HepG2 (cell line): ENCODE results near the gene TDRD9. TPM values are rescaled to one million over a fixed set of nuclear protein-coding genes. Genes with fewer than 3 reads are reported as not detected.

Experiments used
- CCDC6 ChIP-seq: sonication (generic); formaldehyde crosslinking; IDR thresholded peaks from 2 replicates; pipeline ENCODE4 v1.8.1; 2022; ENCODE audit warnings: mild to moderate bottlenecking, missing genetic modification reagents, moderate library complexity
- CSRNP1 ChIP-seq: sonication (generic); formaldehyde crosslinking; IDR thresholded peaks from 2 replicates; pipeline ENCODE4 v1.8.1; 2023; ENCODE audit warnings: mild to moderate bottlenecking, missing genetic modification reagents
- FLYWCH1 ChIP-seq: sonication (generic); formaldehyde crosslinking; IDR thresholded peaks from 2 replicates; pipeline ENCODE4 v1.8.1; 2023; ENCODE audit warnings: mild to moderate bottlenecking, missing genetic modification reagents
- HNF4A ChIP-seq: sonication (generic); formaldehyde crosslinking; IDR thresholded peaks from 2 replicates; pipeline ENCODE4 v1.4.0; 2020; ENCODE audit warnings: missing genetic modification reagents
- KLF16 ChIP-seq, 2 experiments: sonication (generic) in 1 of 2; formaldehyde crosslinking in 1 of 2; IDR thresholded peaks; 2 replicates each; pipeline versions ENCODE4 v1.6.1 to v1.8.0; 2016 to 2023; ENCODE audit warnings: missing genetic modification reagents in 2 of 2, missing compliant biosample characterization in 1 of 2
- KMT2B ChIP-seq: IDR thresholded peaks from 2 replicates; pipeline ENCODE4 v1.6.1; 2016; ENCODE audit warnings: missing genetic modification reagents, missing compliant biosample characterization
- NCOA5 ChIP-seq: sonication (generic); formaldehyde crosslinking; IDR thresholded peaks from 2 replicates; pipeline ENCODE4 v1.4.0; 2020; ENCODE audit warnings: missing genetic modification reagents
- TCF7L2 ChIP-seq: IDR thresholded peaks from 2 replicates; pipeline ENCODE4 v1.6.1; 2011; ENCODE audit warnings: mild to moderate bottlenecking, low read depth, low read length, moderate library complexity
- TIGD3 ChIP-seq: sonication (generic); formaldehyde crosslinking; IDR thresholded peaks from 2 replicates; pipeline ENCODE4 v1.5.1; 2020; ENCODE audit warnings: mild to moderate bottlenecking, missing genetic modification reagents, borderline replicate concordance
- TOE1 ChIP-seq: sonication (generic); formaldehyde crosslinking; IDR thresholded peaks from 2 replicates; pipeline ENCODE4 v1.4.0; 2020; ENCODE audit warnings: mild to moderate bottlenecking, missing genetic modification reagents
- ZBTB46 ChIP-seq: sonication (generic); formaldehyde crosslinking; IDR thresholded peaks from 2 replicates; pipeline ENCODE4 v1.4.0; 2020; ENCODE audit warnings: mild to moderate bottlenecking, missing genetic modification reagents, borderline replicate concordance
- ZNF407 ChIP-seq: sonication (generic); formaldehyde crosslinking; IDR thresholded peaks from one replicate; pipeline ENCODE4 v1.5.1; 2020; ENCODE audit warnings: mild to moderate bottlenecking, missing genetic modification reagents; ENCODE audit errors: not compliant biosample characterization
- ZNF549 ChIP-seq: sonication (generic); formaldehyde crosslinking; IDR thresholded peaks from 2 replicates; pipeline ENCODE4 v1.5.0; 2020; ENCODE audit warnings: missing genetic modification reagents
- ZNF775 ChIP-seq: sonication (generic); formaldehyde crosslinking; IDR thresholded peaks from 2 replicates; pipeline ENCODE4 v1.4.0; 2020; ENCODE audit warnings: missing genetic modification reagents, mild to moderate bottlenecking, moderate library complexity, borderline replicate concordance
- ZNF850 ChIP-seq: sonication (generic); formaldehyde crosslinking; conservative IDR thresholded peaks from 2 replicates; pipeline ENCODE4 v1.9.0; 2021; ENCODE audit warnings: mild to moderate bottlenecking, missing genetic modification reagents
- polyA plus RNA-seq, 8 experiments: library from polyadenylated mRNA; depleted of rRNA in 3 of 8; stranded (reverse) in 7 of 8; unstranded in 1 of 8; fragments of >200 nt; fragmentation: Illumina TruSeq in 4 of 8; extraction: Trizol in 4 of 8; gene quantifications; 2 replicates each; pipeline versions ENCODE4 v1.2.1 to v1.2.3, GENCODE V29; 2011 to 2016; ENCODE audit warnings: low read depth in 4 of 8, missing spikeins in 1 of 8, mixed read lengths in 1 of 8; ENCODE audit not compliant: insufficient read depth in 1 of 8
- total RNA-seq, 5 experiments: library from RNA; depleted of rRNA; stranded (reverse); fragments of >200 nt; fragmentation: Illumina TruSeq; extraction: Trizol; gene quantifications; 2 replicates each; pipeline ENCODE4 v1.2.3, GENCODE V29; 2016; ENCODE audit warnings: low read depth in 1 of 5

Gene TDRD9
- total and polyA plus RNA-seq, 2 of the 13 experiments (the other 11 are each of a cell fraction or from before 2014, with no cell fraction given): not detected

- TF ChIP-seq TCF7L2 (no peak), ZNF407 (CRISPR knock-in tag) (no peak), TOE1 (CRISPR knock-in tag) (no peak), KMT2B (CRISPR knock-in tag) (peak; percentile 26; the same call in 1 of the 2 replicates), TIGD3 (CRISPR knock-in tag) (0 out of 2 replicates have a peak, but pooled peaks have one; percentile 63), HNF4A (CRISPR knock-in tag) (0 out of 2 replicates have a peak, but pooled peaks have one; percentile 6), KLF16 (CRISPR knock-in tag; IDR thresholded peaks at IDR 0.05) (no peak), NCOA5 (CRISPR knock-in tag) (no peak), ZBTB46 (CRISPR knock-in tag) (peak; percentile 49; the same call in 1 of the 2 replicates), CCDC6 (CRISPR knock-in tag) (no peak), ZNF775 (no peak), ZNF850 (CRISPR knock-in tag) (no peak), FLYWCH1 (0 out of 2 replicates have a peak, but pooled peaks have one; percentile 78), ZNF549 (CRISPR knock-in tag) (no peak), CSRNP1 (CRISPR knock-in tag) (peak; percentile 49; the same call in 1 of the 2 replicates)
These were observed 38.8 kb upstream of the TDRD9 start (continued) for GRCh38 chr14:103889313-103890051.
